HG03025 (cell line): ENCODE measurements around the gene CYP2R1.
"Not testable (repeated sequence)": the region's sequence is repeated elsewhere in the genome, so short reads cannot be mapped to it uniquely, and the experiment has no call there.

ENCODE experiments used
- ATAC-seq: cut with Tn5 transposase; IDR thresholded peaks from one replicate; pipeline ENCODE4 v1.9.1; 2021; ENCODE audit warnings: mild to moderate bottlenecking, moderate library complexity; ENCODE audit not compliant: unreplicated experiment, low FRiP score

CYP2R1 gene

GRCh38 chr11:14894657-14895598 lies 2.9 kb upstream of the CYP2R1 start:
- no peak for ATAC-seq

GRCh38 chr11:14892577-14892976 lies 546 bp upstream of the CYP2R1 start:
- ATAC-seq, result no peak

GRCh38 chr11:14891143-14892035 lies 642 bp downstream of the CYP2R1 start:
- peak; percentile 62 for ATAC-seq

- ATAC-seq, result no peak
Measured at GRCh38 chr11:14886513-14886912, 5.5 kb downstream of the CYP2R1 start.

GRCh38 chr11:14884667-14885273 lies 7.3 kb downstream of the CYP2R1 start:
- no peak for ATAC-seq

GRCh38 chr11:14883683-14884082 lies 8.3 kb downstream of the CYP2R1 start:
- not testable (repeated sequence) for ATAC-seq

- no peak for ATAC-seq
Measured at GRCh38 chr11:14882196-14882595, 9.8 kb downstream of the CYP2R1 start.

GRCh38 chr11:14881576-14882193 lies 10.3 kb downstream of the CYP2R1 start:
- ATAC-seq, result no peak

- ATAC-seq, result no peak
Measured at GRCh38 chr11:14875163-14875562, 16.9 kb downstream of the CYP2R1 start.

- ATAC-seq, result no peak
Measured at GRCh38 chr11:14873632-14874031, 18.4 kb downstream of the CYP2R1 start.

- no peak for ATAC-seq
Measured at GRCh38 chr11:14872032-14872431, 20.0 kb downstream of the CYP2R1 start.

- ATAC-seq, result not testable (repeated sequence)
Measured at GRCh38 chr11:14863775-14864174, 28.3 kb downstream of the CYP2R1 start.

- no peak for ATAC-seq
Measured at GRCh38 chr11:14861680-14862079, 30.4 kb downstream of the CYP2R1 start.

GRCh38 chr11:14860511-14860910 lies 31.5 kb downstream of the CYP2R1 start:
- no peak for ATAC-seq

- no peak for ATAC-seq
Measured at GRCh38 chr11:14858404-14858803, 33.6 kb downstream of the CYP2R1 start.

GRCh38 chr11:14857621-14858020 lies 34.4 kb downstream of the CYP2R1 start:
- no peak for ATAC-seq

GRCh38 chr11:14855890-14856289 lies 36.1 kb downstream of the CYP2R1 start:
- no peak for ATAC-seq

GRCh38 chr11:14854057-14854456 lies 38.0 kb downstream of the CYP2R1 start:
- ATAC-seq, result no peak

- no peak for ATAC-seq
Measured at GRCh38 chr11:14852571-14853177, 39.4 kb downstream of the CYP2R1 start.

GRCh38 chr11:14842002-14842401 lies 50.0 kb downstream of the CYP2R1 start:
- no peak for ATAC-seq
